DMS79 (cell line): ENCODE measurements around the gene FOXP1.

Experiments used
- DNase-seq: peaks from one replicate; lab custom pipeline; 2025; lab: John Stamatoyannopoulos, UW

Gene FOXP1

GRCh38 chr3:71175691-71176365, 407.7 kb downstream of the FOXP1 start:
- no peak for DNase-seq

DNA sequence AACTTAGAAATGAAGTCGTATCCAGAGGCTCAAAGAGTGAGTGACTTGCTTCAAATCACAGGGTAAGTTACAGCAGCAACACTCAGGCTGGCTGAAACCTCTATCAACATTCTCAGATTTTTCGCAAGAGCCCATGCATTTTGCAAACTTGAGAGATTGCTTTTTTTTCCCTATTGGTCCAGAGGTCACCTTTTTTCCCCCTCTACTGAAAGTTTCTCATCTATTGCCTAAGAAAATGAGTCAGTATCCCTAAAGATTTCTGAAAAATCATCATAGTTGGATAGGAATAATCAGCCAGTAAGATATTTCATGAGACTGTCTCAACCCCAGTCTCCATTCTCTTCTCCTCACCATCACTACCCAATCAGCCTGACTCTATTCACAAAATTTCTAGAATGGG, 410.6 kb downstream of the FOXP1 start:
- no peak for DNase-seq

GRCh38 chr3:71172189-71172588, 411.3 kb downstream of the FOXP1 start:
- no peak for DNase-seq

GRCh38 chr3:71171247-71171646, 412.3 kb downstream of the FOXP1 start:
- DNase-seq = no peak

DNA sequence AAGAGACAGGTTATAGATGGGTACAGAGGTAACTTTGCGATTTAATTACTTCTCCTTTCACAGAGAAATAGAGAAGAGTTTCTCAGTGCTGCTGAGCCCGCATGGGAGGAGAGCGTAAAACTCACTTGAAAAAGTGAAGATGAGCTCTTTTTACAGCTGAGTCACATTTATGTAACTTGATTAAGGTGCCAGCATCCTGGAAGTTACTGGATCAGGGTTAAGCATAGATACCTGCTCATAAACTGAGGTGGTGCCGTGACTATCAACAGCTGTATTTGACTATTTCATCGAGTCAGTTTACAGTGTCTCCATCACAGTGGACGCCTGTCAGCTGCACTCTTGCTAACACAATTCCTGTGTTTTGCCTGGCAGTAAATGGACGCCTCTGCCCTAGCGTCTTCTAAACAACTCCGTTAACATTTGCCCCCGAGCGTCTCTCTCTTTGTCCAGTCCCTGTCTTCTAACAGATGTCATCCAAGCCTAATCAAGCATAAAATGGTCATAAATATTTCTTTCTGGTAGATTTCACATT, 414.6 kb downstream of the FOXP1 start:
- no peak for DNase-seq

DNA sequence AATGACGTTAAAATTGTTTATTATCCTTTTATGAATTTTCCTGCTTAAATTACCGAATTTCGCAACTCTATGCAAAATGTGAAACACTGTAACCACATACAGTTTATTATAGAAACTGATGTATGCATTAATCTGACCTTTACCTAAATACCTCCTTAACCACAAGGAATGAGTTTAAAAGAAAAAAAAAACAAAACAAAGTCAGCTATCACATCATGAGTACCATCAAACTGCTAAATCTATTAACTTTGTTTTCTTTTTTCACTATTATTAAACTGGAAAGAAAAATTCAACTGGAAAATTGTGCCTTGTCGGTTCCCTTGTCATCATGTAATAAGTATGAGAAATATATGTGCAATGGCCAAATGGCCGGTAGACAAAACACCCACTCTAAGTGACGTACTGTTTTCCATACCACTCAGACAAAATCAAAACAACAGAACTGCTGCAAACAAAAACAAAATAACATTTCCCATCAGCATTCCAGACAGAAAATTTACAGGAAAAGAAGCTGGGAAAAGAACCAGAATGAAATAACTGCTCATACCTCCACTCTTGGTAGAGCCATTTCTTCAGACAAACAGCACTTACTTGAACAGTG, 415.3 kb downstream of the FOXP1 start:
- no peak for DNase-seq

- DNase-seq = no peak
Observed at GRCh38 chr3:71166339-71167240, 416.9 kb downstream of the FOXP1 start.

DNA sequence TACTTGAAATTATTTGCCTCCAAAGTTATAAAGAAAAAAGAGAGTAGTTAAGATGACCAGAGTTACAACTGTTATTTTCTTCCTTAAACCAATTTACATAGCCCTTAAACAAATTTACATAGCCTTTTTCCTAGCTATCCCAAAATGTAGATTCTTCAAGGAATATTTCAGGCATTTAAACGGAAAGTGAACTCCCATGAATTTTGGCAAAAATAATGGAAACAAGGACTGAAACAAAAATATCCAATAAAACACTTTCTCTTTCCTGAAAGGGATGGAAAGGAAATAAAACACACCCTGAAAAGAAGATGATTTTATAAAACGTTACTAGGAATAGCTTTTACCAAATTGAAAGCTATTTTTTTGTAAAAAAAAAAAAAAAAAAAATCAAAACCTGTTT, 418.6 kb downstream of the FOXP1 start:
- DNase-seq = no peak

DNA sequence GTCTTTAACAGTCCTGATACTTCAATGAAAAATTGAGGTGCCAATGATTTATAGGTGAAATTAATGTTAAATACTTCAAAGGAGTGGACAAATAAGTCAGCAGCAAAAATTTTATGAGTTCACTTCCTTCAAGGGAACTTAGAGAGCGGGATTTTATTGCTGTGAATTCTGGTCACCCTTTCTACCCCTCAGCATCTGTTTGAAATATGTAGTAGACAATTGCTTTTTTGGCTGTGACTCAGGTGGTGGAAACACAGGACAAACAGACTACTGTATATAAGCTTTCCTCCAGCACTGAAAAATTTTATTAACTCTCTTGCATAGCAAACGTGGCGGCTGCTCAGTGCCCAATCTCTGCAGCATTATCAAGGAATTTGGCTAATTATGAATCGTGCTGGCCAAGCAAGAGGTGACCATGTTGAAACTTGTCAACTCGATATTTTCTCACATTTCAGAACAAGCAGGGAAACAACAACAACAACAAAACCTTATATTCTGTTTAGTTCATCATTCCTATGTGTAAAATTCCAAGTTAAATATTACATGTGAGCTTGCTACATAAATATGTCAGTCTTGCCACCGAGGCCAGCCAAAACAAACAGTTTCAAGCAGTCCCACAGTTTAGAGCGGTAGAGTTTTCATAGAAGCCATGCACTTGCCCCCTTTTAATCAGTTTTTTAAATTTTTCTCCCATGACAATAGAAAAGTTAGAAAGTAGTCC, 420.2 kb downstream of the FOXP1 start:
- no peak for DNase-seq

DNA sequence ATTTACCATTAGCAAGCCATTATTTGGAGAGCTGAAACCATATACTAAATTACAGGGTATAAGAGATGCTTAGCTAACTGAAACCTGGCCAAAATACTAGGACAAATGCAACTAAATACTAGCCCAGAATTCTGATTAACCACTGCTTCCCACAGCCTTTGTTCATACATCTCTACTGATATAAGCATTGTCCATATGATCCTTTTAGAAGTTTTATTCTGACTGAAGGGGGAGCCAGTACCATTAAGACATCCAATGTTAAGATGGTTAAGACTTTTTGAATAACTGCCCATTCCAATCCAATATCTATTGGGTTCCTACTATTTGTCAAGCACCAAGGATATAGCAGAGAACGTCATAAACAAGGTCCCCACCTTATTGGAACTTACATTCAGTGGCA, 421.3 kb downstream of the FOXP1 start:
- no peak for DNase-seq

DNA sequence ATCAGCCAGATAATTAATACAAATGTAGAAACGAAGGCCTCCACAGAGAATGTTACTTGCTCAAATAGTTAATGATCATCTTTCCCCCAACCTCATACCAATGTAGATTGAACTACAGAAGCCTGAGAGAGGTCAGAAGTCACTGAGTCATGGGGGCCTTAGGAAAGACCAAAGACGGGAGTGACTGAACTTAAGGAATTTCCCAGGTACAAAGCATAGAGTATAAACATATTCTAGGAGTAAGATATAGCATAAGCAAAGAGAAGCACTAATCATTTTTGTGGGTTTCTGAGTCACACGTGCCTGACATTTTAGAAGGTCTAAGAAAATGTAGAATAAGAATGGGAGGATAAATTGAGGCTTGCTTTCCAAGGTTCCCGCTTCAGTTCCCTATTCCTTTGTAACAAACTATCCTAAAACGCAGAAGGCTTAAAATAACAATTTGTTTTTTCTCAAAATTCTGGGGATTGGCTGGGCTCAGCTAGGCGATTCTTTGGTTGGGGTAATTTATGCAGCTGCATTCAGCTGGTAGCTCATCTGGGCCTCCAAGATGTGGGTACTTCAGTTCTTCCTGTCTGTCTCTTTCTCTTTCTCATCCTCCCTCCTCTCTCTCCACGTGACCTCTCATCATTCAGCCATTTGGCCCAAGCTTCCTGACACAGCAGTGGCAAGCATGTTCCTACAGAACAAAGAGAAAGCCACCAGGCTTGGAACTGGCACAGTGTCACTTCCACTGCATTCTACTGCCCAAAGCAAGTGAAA, 422.6 kb downstream of the FOXP1 start:
- DNase-seq = no peak

- DNase-seq = no peak
Observed at GRCh38 chr3:71156062-71156665, 427.4 kb downstream of the FOXP1 start.

- no peak for DNase-seq
Observed at GRCh38 chr3:71154846-71155245, 428.7 kb downstream of the FOXP1 start.

DNA sequence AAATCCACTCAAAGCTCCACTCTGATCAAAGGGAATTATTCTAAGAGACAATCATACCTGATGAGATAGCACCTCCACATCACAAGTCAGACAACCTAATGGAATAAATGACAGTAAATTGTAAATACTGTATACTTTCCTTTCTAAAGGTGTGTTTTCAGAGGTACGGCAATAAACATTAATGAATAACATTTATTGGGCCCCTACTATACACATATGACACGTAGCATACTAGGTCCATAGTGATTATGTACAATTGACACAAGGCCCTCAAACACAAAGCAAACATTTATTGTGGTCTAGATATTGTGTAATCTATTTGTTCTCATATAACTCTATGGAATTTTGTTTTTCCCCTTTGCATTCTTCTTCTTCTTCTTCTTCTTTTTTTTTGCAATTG, 429.8 kb downstream of the FOXP1 start:
- no peak for DNase-seq

DNA sequence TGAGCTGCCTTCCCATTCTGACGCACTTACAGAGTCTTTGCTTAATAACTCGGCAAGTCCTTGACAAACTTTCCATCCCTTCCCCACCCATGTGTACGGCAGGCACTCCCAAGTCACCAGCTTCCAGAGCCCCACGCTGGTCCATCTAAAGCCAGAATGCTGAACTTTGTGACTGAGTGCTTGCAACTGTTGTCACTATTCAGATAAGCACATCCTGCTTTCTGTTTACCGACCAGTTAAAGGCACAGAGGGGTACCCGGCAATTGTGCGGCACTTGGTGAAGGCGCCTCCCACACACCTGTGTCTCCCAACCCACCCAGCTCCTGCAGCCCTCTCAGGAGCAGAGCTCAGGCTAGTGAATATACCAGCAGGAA, 430.6 kb downstream of the FOXP1 start:
- no peak for DNase-seq

DNA sequence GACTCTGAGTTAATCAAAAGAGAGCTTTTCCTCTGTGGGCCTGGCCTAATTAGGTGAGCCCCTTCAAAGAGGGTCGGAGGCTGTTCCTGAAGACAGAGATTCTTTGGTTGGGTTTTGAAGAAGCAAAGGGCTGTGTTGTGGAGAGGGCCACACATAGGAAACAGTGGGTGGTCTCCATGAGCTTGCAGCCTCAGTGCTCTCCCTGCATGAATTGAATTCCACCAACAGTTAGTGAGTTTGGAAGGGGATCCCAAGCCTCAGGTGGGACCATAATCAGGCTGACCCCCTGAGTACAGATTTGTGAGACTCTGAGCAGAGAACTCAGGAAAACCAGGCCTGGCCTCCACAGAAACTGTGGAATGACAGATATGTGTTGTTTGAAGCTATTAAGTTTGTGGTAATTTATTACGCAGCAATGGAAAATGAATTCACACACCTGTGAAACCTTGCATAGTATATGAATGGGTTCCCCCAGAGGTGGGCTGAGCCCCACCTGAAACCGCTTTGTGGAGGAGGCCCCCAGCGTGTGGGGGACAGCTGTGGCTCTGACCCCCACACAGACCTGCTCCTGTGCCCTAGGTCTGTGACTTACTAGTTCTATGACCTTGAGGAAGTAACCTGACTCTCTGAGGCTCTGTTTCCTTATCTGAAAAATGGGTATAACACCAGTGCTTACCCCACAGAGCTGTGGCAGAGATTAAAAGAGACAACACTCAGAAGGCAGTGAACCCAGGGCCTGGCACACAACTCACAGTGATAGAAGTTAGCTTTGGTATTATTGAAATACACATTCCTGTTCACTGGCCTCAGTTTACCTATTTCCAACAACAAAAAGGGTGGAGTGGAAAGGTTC, 431.3 kb downstream of the FOXP1 start:
- no peak for DNase-seq

- no peak for DNase-seq
Observed at GRCh38 chr3:71149959-71150954, 433.3 kb downstream of the FOXP1 start.

DNA sequence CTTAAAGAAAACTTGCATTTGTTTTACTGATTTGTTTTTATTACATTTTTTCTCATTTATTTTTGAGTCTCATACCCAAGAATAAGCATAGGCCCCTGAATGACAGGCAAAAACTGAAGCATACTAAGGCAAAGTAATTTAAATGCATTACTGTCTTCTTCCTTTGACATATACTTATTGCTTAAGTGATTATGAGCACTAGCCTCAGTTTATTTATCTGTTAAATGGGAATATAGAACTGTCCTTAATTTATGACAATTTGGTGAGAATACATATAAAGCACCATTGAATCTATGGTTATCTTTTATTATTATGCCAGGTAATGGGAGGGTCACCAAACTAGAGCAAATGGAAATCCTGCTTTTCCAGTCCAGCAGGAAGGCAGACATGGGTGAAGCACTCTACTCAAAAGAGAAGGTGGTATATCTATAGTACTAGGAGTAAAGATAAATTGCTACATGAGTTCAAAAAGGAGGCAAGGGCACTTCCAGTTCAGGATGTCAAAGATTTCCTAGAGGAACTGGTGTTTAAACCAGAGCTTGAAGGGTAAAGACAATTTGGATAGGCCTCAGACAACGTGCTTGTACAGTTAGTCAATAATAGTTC, 435.0 kb downstream of the FOXP1 start:
- DNase-seq = no peak
